ENCODE data around the gene GALNTL6.

DNA sequence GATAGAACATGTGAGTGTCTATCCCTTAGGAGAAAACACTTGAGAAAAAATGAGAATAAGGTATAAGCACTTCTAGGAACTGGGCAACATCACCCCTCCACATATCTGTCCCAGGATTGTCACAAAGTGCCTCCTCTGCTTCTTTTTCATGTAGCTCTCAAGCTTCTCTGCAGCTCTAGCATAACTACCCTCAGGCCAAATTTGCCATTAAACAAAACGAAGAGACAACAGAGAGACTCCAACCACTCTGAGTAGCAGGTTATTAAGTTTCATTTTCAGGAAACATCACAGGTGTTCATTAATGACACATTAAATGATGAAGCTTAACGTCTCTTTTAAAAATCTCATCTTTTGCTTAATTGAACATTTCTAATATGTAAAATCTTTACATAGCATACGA lies 580.0 kb downstream of the GALNTL6 start:
- TF ChIP-seq CTCF (IDR thresholded peaks at IDR 0.05; ENCODE audit: poor library complexity, severe bottlenecking) (no peak), POLR2AphosphoS5 (IDR thresholded peaks at IDR 0.05) (no peak), MXI1 (conservative IDR thresholded peaks at IDR 0.05; ENCODE audit: poor library complexity, severe bottlenecking) (no peak), EZH2 (IDR thresholded peaks at IDR 0.05; ENCODE audit: borderline replicate concordance, insufficient read depth, low read length, poor library complexity, severe bottlenecking) (no peak), RAD21 (conservative IDR thresholded peaks at IDR 0.05) (no peak), TAF1 (IDR thresholded peaks at IDR 0.05; ENCODE audit: low read depth) (no peak), EP300 (conservative IDR thresholded peaks at IDR 0.05; ENCODE audit: poor library complexity, severe bottlenecking) (no peak), REST (IDR thresholded peaks at IDR 0.05; ENCODE audit: borderline replicate concordance) (no peak)
